T-helper 1 cell (primary cell): ENCODE results near the gene RALGPS2.
"Not testable (repeated sequence)": the region's sequence is repeated elsewhere in the genome, so short reads cannot be mapped to it uniquely, and the experiment has no call there.

Experiments
- DNase-seq, 5 donors: peaks; one replicate each; pipeline ENCODE4 v3.0.0-alpha.2; 2012 to 2020

The RALGPS2 gene

GRCh38 chr1:178946855-178947676, 222.0 kb downstream of the RALGPS2 start:
- no peak for DNase-seq

- no peak for DNase-seq
Observed at GRCh38 chr1:178947677-178947981, 222.6 kb downstream of the RALGPS2 start.

DNA sequence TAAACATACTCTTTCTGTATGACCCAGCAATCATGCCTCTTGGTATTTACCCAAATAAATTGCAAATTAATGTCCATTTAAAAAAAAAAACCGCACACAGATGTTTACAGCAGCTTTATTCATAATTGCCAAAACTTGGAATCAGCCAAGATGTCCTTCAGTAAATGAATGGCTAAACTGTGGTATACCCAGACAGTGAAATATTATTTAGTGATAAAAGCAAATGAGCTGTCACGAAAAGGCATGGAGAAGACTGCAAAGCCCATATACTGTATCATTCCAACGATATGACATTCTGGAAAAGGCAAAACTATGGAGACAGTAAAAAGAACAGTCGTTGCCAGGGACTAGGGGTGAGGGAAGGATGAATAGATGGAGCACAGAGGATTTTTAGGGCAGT, 223.6 kb downstream of the RALGPS2 start:
- no peak for DNase-seq

- not testable (repeated sequence) for DNase-seq
Observed at GRCh38 chr1:178949866-178950265, 224.8 kb downstream of the RALGPS2 start.

DNA sequence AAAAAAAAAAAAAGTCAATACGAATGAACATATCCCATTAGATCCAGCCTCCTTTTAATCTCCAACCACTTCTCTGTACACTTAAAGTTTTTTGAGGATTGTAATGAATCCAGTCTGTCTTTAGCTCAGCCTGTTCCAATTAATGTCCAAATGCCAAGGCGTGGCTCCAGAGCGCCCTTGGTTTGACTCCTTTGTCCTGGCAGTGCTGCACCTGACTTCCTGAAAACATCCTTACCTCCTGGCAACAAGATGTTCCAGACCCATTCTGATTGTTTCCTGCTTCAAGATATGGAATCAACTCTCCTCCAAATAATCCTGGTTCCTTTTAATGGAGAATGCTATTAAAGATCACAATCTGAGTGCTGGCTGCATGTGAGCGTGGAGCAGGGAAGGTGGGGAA, 226.6 kb downstream of the RALGPS2 start:
- no peak for DNase-seq

DNA sequence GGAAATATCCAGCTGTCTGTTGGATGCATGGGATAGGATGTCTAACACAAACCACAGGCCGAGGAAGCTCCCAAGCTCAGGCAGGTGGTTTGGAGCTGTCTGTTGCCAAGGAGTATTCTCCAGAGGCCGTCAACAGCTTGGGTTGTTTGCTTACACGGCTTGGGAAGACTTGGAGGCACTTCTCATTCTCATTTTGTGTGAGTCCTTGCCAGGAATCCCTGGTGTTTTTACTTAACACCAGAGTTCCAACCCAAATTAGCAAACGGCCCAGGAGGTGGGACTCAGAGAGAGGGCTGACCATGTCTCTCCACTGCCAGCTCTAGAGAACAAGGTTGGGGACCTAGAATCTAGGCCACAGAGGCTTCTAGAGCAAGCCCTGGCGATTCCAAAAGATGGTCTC, 228.0 kb downstream of the RALGPS2 start:
- DNase-seq: no peak

DNA sequence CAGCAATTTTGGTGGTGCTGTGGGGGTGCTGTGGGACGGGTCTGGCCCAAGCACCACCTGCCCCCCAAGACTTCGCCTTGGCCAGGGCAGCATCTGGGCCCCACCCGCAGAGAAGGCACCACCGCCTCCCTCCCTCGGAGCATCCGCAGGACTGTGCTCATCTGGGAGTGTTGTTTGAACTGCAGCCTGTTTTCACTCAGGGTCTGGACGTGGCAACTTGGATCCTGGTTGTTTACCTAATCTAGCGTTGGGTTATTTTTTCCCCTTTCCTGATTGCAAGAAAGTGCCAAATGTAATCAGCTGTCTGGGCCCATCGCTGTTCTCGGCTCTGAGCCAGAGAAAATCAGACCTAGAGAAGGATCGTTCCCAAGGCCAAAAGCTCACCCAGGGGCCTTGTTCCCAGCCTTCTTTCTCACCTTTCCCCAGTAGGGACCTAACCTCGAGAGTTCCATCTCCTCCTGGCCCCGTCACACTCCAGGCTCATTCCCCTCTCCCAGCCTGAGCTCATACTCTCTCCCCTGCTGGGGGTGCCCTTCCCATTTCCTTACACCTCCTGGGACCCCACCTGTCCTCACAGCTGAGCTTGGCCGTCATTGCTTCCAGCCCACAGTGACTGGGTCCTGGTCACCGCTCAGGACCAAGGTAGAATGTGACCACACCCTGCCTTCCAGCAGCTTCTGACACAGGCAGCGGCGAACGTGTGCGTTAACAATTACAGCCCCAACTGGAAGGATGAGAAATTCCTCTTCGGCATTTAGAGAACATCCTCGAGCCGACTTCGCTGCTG, 228.7 kb downstream of the RALGPS2 start:
- DNase-seq: no peak

GRCh38 chr1:178954325-178954690, 229.3 kb downstream of the RALGPS2 start:
- no peak for DNase-seq

DNA sequence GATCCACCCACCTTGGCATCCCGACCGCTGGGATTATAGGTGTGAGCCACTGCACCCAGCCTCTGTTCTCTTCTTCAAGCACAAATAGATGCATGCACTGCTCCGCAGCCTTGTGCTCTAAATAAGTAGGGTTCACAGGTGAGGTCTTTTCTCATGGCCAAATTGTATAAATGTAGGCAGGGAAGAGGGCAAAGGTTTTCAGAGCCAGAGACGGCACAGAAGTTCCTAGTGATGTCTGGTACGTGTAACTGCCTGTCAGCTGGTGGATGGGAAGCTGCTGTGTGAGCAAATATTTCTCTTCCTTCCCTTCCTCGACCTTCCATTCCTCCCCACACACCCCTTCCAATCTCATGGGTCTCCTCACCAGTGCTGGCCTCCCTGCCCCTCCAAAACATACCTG, 229.9 kb downstream of the RALGPS2 start:
- DNase-seq: no peak

- no peak for DNase-seq
Observed at GRCh38 chr1:178955391-178955954, 230.4 kb downstream of the RALGPS2 start.

GRCh38 chr1:178958491-178958890, 233.4 kb downstream of the RALGPS2 start:
- DNase-seq: no peak

- no peak for DNase-seq
Observed at GRCh38 chr1:178959543-178960460, 234.8 kb downstream of the RALGPS2 start.

DNA sequence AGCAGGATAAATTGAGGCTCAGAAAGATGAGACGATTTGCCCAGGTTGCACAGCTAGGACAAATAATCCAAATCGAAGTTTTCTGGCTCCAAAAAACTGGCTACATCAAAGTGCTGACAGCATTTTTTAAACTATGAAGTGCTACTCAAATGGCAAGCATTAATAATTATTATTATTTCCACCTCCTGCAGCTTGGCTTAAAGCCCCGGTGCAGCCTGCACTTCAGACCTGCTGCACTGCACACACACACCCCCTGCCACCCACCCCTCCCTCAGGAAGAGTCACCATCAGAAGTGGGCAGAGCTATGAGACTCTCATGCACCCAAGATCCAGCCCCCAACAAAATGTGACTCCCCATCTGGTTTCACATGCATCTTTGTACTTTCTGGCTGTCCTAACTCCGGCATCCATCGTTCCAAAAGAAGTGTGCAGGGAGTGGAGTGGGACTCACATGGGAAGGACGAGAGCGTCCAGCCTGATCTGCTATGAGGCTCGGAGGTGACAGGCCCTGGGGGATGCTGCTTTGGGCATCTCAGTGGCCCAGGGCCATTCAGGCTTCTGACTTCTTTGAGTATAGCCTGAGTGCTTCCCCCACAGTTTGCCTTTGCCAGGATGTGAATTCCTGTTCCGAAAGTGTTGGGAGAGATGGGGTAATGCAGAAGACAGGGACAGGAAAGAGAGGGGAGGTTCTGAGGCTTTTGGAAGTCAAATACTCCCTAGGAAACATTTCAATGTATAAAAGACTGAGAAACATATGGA, 235.6 kb downstream of the RALGPS2 start:
- no peak for DNase-seq

DNA sequence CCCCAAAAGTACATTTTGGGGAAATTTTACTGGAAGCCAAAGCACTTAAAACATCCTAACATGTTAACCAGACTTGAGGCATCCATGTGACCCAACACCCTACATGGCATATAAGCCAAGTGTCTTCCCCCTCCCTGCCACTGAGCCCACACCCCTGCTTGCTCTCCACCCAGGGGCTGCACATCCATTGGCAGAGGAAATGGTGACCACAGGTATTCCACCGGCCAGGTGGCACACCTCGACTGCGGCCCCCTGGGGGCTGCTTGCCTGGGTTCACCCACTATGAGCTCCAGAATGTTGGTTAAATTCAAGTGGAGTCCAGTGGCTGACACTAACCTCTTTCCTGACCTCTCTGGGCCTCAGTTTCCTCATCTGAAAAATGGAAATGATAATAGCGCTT, 236.3 kb downstream of the RALGPS2 start:
- DNase-seq: no peak

DNA sequence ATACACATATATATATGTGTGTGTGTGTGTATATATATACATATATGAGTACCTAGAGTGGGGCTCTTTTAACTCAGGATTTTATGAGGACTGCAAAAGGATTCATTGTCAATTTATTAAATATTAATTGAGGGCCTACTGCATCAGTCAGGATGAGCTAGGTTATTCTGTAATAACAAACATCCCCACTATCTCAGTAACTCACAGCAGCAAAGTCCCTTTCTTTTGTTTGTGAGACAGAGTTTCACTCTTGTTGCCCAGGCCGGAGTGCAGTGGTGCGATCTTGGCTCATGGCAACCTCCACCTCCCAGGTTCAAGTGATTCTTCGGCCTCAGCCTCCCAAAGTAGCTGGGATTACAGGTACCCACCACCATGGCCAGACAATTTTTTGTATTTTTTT, 236.8 kb downstream of the RALGPS2 start:
- DNase-seq: no peak

- no peak for DNase-seq
Observed at GRCh38 chr1:178962853-178963711, 238.0 kb downstream of the RALGPS2 start.

- DNase-seq: no peak
Observed at GRCh38 chr1:178964469-178965330, 239.7 kb downstream of the RALGPS2 start.

DNA sequence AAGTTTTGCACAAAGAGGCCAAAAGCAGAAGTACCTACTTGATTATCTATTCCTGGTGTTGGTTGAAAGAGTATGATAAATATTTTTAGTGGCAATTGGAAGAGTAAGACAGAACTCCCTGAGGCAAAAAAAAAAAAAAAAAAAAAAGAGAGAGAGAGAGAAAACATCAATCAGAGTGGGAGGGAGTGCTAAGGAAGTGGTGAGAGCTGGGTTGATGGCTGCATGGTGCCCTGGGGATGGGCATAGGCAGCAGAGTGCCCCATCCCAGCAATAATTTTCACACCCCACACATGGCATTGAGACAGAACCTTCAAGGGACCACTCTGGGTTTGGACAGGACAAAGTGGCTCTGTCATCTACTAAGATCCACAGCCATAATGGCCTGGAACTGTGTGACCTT, 241.3 kb downstream of the RALGPS2 start:
- DNase-seq: no peak

DNA sequence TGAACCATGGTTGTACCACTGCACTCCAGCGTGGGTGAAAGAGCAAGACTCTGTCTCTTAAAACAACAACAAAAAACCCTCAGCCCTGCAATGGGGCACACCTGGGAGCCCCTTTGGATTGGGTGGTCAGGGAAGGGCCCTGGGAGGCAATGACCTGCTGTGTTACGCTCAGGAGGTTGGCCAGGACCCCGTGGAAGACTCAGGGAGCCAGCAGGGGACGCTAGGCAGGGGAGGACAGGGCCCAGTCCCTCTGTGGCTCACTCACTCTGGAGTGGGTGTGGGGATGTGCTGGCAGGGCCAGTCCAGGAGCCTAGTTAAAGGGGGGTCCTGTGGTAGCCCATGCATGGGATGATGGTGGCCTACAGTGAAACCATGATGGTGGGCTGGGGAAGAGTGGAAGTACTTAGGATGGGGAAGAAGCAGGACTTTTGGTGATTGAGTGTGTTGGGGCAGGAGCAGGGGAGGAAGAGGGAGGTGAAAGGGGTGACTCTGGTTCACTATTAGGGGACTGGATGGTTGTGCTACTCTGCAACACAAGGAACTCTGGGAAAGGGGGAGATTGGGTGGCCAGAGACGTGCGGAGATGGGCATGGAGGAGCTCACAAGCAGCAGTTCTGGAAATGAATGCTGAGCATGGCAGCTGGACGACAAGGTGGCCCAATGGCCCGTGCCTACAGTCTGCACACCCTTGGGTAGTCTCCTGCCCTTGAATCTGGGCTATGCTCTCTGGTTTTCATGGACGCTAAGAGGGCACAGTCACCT, 244.4 kb downstream of the RALGPS2 start:
- DNase-seq: no peak
